ENCODE data around the gene PTPRN. TPM values are rescaled to one million over a fixed set of nuclear protein-coding genes. Genes with fewer than 3 reads are reported as not detected.

Gene PTPRN
- total and polyA plus RNA-seq, 4 donors: 0.11 to 2.6 (median 0.22) TPM

DNA sequence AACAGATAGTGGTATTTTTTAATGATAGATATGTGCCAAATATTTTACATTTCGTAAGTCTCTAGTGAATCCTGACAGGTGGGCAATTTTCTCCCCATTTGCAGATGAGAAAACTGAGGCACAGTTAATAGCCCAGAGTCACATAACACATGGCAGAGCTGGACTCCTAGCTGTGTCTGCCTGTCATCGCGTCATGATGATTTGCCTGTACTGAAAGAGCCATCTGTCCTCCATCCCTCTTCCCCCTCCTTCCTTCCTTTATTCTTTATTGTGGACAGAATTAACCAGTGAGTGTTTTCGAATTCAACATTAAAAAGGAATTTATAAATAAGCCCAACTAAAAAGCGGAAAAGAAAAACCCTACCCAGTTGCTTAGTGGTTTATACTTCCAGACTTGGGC is 26.8 kb downstream of the PTPRN start:
- ATAC-seq (ENCODE audit: insufficient read depth, low FRiP score): no peak
- Histone ChIP-seq H3K4me3 (no peak overlapping the region), H3K9ac (ENCODE audit: insufficient read depth in 1 of 2, low read length in 2 of 2) (no peak overlapping the region), H3K36me3 (ENCODE audit: control insufficient read depth in 4 of 4, insufficient read depth in 4 of 4, low read length in 4 of 4) (peaks cover 5 to 41% (median 26%) of the 10 kb centered on the region in 4 donors), H3K27me3 (ENCODE audit: control insufficient read depth in 3 of 3, insufficient read depth in 3 of 3, low read length in 2 of 3) (no peaks in the 10 kb centered on the region), H3K4me1 (ENCODE audit: control insufficient read depth in 5 of 5, insufficient read depth in 5 of 5, low read length in 5 of 5) (peaks cover 8 to 20% (median 10%) of the 10 kb centered on the region in 5 donors), H3K9me3 (ENCODE audit: control insufficient read depth in 4 of 4, insufficient read depth in 3 of 4, low read length in 3 of 4) (no peaks in the 10 kb centered on the region), H3K27ac (ENCODE audit: low read depth in 1 of 2, low read length in 1 of 2) (no peak overlapping the region)
- 91 to 92% methylated on average over 5 of the region's 5 CpGs for WGBS, 2 donors
- TF ChIP-seq, protein P1, sequence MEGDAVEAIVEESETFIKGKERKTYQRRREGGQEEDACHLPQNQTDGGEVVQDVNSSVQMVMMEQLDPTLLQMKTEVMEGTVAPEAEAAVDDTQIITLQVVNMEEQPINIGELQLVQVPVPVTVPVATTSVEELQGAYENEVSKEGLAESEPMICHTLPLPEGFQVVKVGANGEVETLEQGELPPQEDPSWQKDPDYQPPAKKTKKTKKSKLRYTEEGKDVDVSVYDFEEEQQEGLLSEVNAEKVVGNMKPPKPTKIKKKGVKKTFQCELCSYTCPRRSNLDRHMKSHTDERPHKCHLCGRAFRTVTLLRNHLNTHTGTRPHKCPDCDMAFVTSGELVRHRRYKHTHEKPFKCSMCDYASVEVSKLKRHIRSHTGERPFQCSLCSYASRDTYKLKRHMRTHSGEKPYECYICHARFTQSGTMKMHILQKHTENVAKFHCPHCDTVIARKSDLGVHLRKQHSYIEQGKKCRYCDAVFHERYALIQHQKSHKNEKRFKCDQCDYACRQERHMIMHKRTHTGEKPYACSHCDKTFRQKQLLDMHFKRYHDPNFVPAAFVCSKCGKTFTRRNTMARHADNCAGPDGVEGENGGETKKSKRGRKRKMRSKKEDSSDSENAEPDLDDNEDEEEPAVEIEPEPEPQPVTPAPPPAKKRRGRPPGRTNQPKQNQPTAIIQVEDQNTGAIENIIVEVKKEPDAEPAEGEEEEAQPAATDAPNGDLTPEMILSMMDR (IDR thresholded peaks at IDR 0.05; ENCODE audit: control extremely low read depth, extremely low read depth): no peak
- DNase-seq: no peak

DNA sequence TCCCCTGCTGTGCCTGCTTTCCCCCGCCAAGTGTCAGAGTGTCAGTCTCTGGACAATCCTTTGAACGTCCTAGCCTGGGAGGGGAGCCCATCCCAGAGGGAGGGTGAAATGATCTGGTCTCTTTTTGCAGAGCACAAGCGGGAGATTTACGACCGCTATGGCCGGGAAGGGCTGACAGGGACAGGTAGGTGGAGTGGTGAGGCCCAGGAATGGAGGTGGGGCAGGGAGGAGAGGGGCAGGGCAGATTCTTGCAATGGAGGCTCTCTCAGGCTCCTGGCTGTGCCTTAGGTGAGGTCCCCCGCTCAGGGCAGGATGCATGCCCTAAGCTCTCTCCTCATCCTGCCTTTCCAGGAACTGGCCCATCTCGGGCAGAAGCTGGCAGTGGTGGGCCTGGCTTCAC is 27.6 kb downstream of the PTPRN start:
- H3K36me3 ChIP-seq (ENCODE audit: control insufficient read depth in 4 of 4, insufficient read depth in 4 of 4, low read length in 4 of 4): peaks cover 5 to 41% (median 26%) of the 10 kb centered on the region in 4 donors
- peaks cover 8 to 20% (median 10%) of the 10 kb centered on the region in 5 donors for H3K4me1 ChIP-seq (ENCODE audit: control insufficient read depth in 5 of 5, insufficient read depth in 5 of 5, low read length in 5 of 5)
- no peak overlapping the region for H3K4me3 ChIP-seq
- no peaks in the 10 kb centered on the region for H3K27me3 ChIP-seq (ENCODE audit: control insufficient read depth in 3 of 3, insufficient read depth in 3 of 3, low read length in 2 of 3)
- DNase-seq (no peak), ATAC-seq (ENCODE audit: insufficient read depth, low FRiP score) (no peak)
- H3K9ac ChIP-seq (ENCODE audit: insufficient read depth in 1 of 2, low read length in 2 of 2): no peak overlapping the region
- no peaks in the 10 kb centered on the region for H3K9me3 ChIP-seq (ENCODE audit: control insufficient read depth in 4 of 4, insufficient read depth in 3 of 4, low read length in 3 of 4)
- TF ChIP-seq, protein P1 (IDR thresholded peaks at IDR 0.05; ENCODE audit: control extremely low read depth, extremely low read depth): no peak
- 89 to 92% methylated on average over 8 of the region's 8 CpGs for WGBS, 2 donors
- no peak overlapping the region for H3K27ac ChIP-seq (ENCODE audit: low read depth in 1 of 2, low read length in 1 of 2)

DNA sequence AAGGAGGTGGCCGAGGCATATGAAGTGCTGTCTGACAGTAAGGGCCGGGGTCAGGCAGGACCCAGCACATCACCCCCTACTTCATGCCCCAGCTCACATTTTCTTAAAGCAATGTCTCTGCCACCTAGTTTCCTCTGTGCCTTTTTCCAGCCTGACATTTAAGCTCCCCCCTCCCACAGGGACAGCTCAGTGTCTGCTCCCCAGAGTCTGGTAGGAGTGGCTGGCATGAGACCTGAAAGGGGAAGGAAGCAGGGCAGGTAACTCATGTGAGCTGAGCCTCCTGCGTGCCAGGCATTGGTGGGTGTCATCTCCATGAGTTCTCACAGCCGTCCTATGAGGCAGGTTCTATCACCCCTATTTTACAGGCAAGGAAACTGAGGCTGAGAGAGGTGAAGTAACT is 28.6 kb downstream of the PTPRN start:
- TF ChIP-seq, protein P1 (IDR thresholded peaks at IDR 0.05; ENCODE audit: control extremely low read depth, extremely low read depth): no peak
- H3K9me3 ChIP-seq (ENCODE audit: control insufficient read depth in 4 of 4, insufficient read depth in 3 of 4, low read length in 3 of 4): no peaks in the 10 kb centered on the region
- H3K27me3 ChIP-seq (ENCODE audit: control insufficient read depth in 3 of 3, insufficient read depth in 3 of 3, low read length in 2 of 3): no peaks in the 10 kb centered on the region
- no peak overlapping the region for H3K9ac ChIP-seq (ENCODE audit: insufficient read depth in 1 of 2, low read length in 2 of 2)
- no peak overlapping the region for H3K27ac ChIP-seq (ENCODE audit: low read depth in 1 of 2, low read length in 1 of 2)
- H3K36me3 ChIP-seq (ENCODE audit: control insufficient read depth in 4 of 4, insufficient read depth in 4 of 4, low read length in 4 of 4): peaks cover 5 to 36% (median 26%) of the 10 kb centered on the region in 4 donors
- ATAC-seq (ENCODE audit: insufficient read depth, low FRiP score) (no peak), DNase-seq (no peak)
- H3K4me1 ChIP-seq (ENCODE audit: control insufficient read depth in 5 of 5, insufficient read depth in 5 of 5, low read length in 5 of 5): peaks cover 8 to 20% (median 10%) of the 10 kb centered on the region in 5 donors
- 93 to 95% methylated on average over 4 of the region's 4 CpGs for WGBS, 2 donors
- H3K4me3 ChIP-seq: no peak overlapping the region
